H9 (cell line): Measurements from ENCODE around the gene BLACAT1. TPM values are rescaled to one million over a fixed set of nuclear protein-coding genes. Genes with fewer than 3 reads are reported as not detected.

Experiments used
- DNase-seq: peaks from one replicate; pipeline ENCODE4 v3.0.0-alpha.2; 2017
- H2AFZ ChIP-seq: one replicate; pipeline ENCODE4 v1.6.1; 2013; ENCODE audit warnings: mild to moderate bottlenecking, low read length, control low read depth, moderate library complexity
- H2AK5ac ChIP-seq: 2 replicates; pipeline ENCODE4 v1.6.1; 2013; ENCODE audit warnings: low read length, control low read depth, mixed read lengths; ENCODE audit not compliant: insufficient read length
- H2BK120ac ChIP-seq: one replicate; pipeline ENCODE4 v1.6.1; 2013; ENCODE audit warnings: low read depth, mild to moderate bottlenecking, low read length, control low read depth, inconsistent platforms; ENCODE audit not compliant: poor library complexity, severe bottlenecking
- H2BK12ac ChIP-seq: 2 replicates; pipeline ENCODE4 v1.6.1; 2013; ENCODE audit warnings: low read length, control low read depth, mixed read lengths, low read depth; ENCODE audit not compliant: insufficient read length
- H2BK15ac ChIP-seq: 2 replicates; pipeline ENCODE4 v1.6.1; 2013; ENCODE audit warnings: low read depth, low read length, control low read depth
- H2BK20ac ChIP-seq: one replicate; pipeline ENCODE4 v1.6.1; 2013; ENCODE audit warnings: low read depth, mild to moderate bottlenecking, low read length, control low read depth, inconsistent platforms; ENCODE audit not compliant: poor library complexity, severe bottlenecking
- H2BK5ac ChIP-seq: 2 replicates; pipeline ENCODE4 v1.6.1; 2013; ENCODE audit warnings: low read length, control low read depth, mixed read lengths; ENCODE audit not compliant: insufficient read length
- H3K14ac ChIP-seq: 2 replicates; pipeline ENCODE4 v1.6.1; 2013; ENCODE audit warnings: low read length, control low read depth; ENCODE audit not compliant: insufficient read depth
- H3K18ac ChIP-seq: 2 replicates; pipeline ENCODE4 v1.6.1; 2013; ENCODE audit warnings: low read depth, mild to moderate bottlenecking, mixed read lengths, low read length, control low read depth; ENCODE audit not compliant: insufficient read length
- H3K23ac ChIP-seq: 2 replicates; pipeline ENCODE4 v1.6.1; 2013; ENCODE audit warnings: low read length, control low read depth, mixed read lengths, low read depth; ENCODE audit not compliant: insufficient read length
- H3K23me2 ChIP-seq: 2 replicates; pipeline ENCODE4 v1.6.1; 2013; ENCODE audit warnings: low read depth, mild to moderate bottlenecking, mixed read lengths, low read length, control low read depth; ENCODE audit not compliant: insufficient read length, poor library complexity, severe bottlenecking
- H3K27ac ChIP-seq: 2 replicates; pipeline ENCODE4 v1.5.1; 2013; ENCODE audit warnings: low read length, control low read depth, mixed read lengths, low read depth; ENCODE audit not compliant: insufficient read length
- H3K27me3 ChIP-seq: 2 replicates; pipeline ENCODE4 v1.6.1; 2013; ENCODE audit warnings: low read length, control low read depth, inconsistent platforms; ENCODE audit not compliant: insufficient read depth
- H3K4ac ChIP-seq: 2 replicates; pipeline ENCODE4 v1.6.1; 2013; ENCODE audit warnings: low read depth, mild to moderate bottlenecking, control low read depth, inconsistent platforms, low read length, moderate library complexity
- H3K4me1 ChIP-seq: 2 replicates; pipeline ENCODE4 v1.6.1; 2013; ENCODE audit warnings: low read length, control low read depth, inconsistent platforms; ENCODE audit not compliant: insufficient read depth
- H3K4me2 ChIP-seq: 2 replicates; pipeline ENCODE4 v1.6.1; 2013; ENCODE audit warnings: low read length, control low read depth, mixed read lengths; ENCODE audit not compliant: insufficient read length, insufficient read depth
- H3K56ac ChIP-seq: 2 replicates; pipeline ENCODE4 v1.6.1; 2013; ENCODE audit warnings: low read depth, mild to moderate bottlenecking, mixed read lengths, low read length, control low read depth; ENCODE audit not compliant: insufficient read length
- H3K79me1 ChIP-seq: 2 replicates; pipeline ENCODE4 v1.6.1; 2013; ENCODE audit warnings: low read depth, mild to moderate bottlenecking, moderate library complexity, low read length, control low read depth, inconsistent platforms; ENCODE audit not compliant: insufficient read depth, poor library complexity, severe bottlenecking
- H3K79me2 ChIP-seq: 2 replicates; pipeline ENCODE4 v1.6.1; 2013; ENCODE audit warnings: low read length, control low read depth, inconsistent platforms; ENCODE audit not compliant: insufficient read depth
- H3K9ac ChIP-seq: 2 replicates; pipeline ENCODE4 v1.6.1; 2013; ENCODE audit warnings: low read length, control low read depth, mixed read lengths; ENCODE audit not compliant: insufficient read length; ENCODE audit errors: extremely low read depth
- H3K9me3 ChIP-seq: one replicate; pipeline ENCODE4 v1.6.1; 2013; ENCODE audit warnings: low read depth, low read length, inconsistent platforms; ENCODE audit not compliant: control insufficient read depth
- H3T11ph ChIP-seq: one replicate; pipeline ENCODE4 v1.6.1; 2013; ENCODE audit warnings: mild to moderate bottlenecking, low read length, control low read depth, inconsistent platforms
- H4K20me1 ChIP-seq: one replicate; pipeline ENCODE4 v1.6.1; 2013; ENCODE audit not compliant: control insufficient read depth, insufficient read length, insufficient read depth
- H4K5ac ChIP-seq: 2 replicates; pipeline ENCODE4 v1.6.1; 2013; ENCODE audit warnings: low read depth, mild to moderate bottlenecking, mixed read lengths, low read length, control low read depth; ENCODE audit not compliant: insufficient read length
- H4K8ac ChIP-seq: replicated peaks from 2 replicates; pipeline ENCODE4 v1.6.1; 2013; ENCODE audit warnings: low read length, control low read depth, mixed read lengths, low read depth; ENCODE audit not compliant: insufficient read length
- H4K91ac ChIP-seq: 2 replicates; pipeline ENCODE4 v1.6.1; 2013; ENCODE audit warnings: low read depth, mild to moderate bottlenecking, moderate library complexity, mixed read lengths, low read length, control low read depth; ENCODE audit not compliant: insufficient read length
- H3K27ac Mint-ChIP-seq, 3 experiments: 2 replicates in 2 of 3; 3 replicates in 1 of 3; pipeline ENCODE4 v1.8.0; 2020 to 2021; ENCODE audit warnings: mixed read lengths in 3 of 3, mild to moderate bottlenecking in 1 of 3, moderate library complexity in 1 of 3
- H3K27me3 Mint-ChIP-seq: 2 replicates; pipeline ENCODE4 v1.8.0; 2021; ENCODE audit warnings: low read depth, mild to moderate bottlenecking, moderate library complexity, mixed read lengths
- H3K36me3 Mint-ChIP-seq, 3 experiments: 2 replicates in 2 of 3; 3 replicates in 1 of 3; pipeline ENCODE4 v1.8.0; 2020 to 2021; ENCODE audit warnings: low read depth in 3 of 3, mixed read lengths in 3 of 3; ENCODE audit not compliant: insufficient read depth in 1 of 3
- H3K4me1 Mint-ChIP-seq, 2 experiments: 2 replicates each; pipeline ENCODE4 v1.8.0; 2020; ENCODE audit warnings: mixed read lengths in 2 of 2
- H3K4me3 Mint-ChIP-seq, 2 experiments: 2 replicates in 1 of 2; 3 replicates in 1 of 2; pipeline ENCODE4 v1.8.0; 2020 to 2021; ENCODE audit warnings: mild to moderate bottlenecking in 2 of 2, mixed read lengths in 2 of 2, moderate library complexity in 1 of 2
- H3K9me3 Mint-ChIP-seq, 2 experiments: 2 replicates in 1 of 2; 3 replicates in 1 of 2; pipeline ENCODE4 v1.8.0; 2020; ENCODE audit warnings: mild to moderate bottlenecking in 2 of 2, mixed read lengths in 2 of 2, moderate library complexity in 1 of 2
- WGBS: extraction: QIAGEN DNeasy Blood & Tissue Kit; methylation state at CpG from one replicate; pipeline ENCODE4 v1.1.7; 2013; ENCODE audit warnings: missing lambda C conversion rate, low lambda C conversion rate, mixed read lengths; ENCODE audit not compliant: insufficient read length; ENCODE audit errors: extremely low coverage; 5-methylcytosine and 5-hydroxymethylcytosine counted together
- total RNA-seq: library from RNA; stranded (reverse); gene quantifications from 2 replicates; pipeline ENCODE4 v1.2.1, GENCODE V29; 2021
- TF ChIP-seq, protein P1 (sequence below): fragments of 200-600 bp; sonication (generic); conservative IDR thresholded peaks from 3 replicates; pipeline ENCODE4 v1.8.0; 2021; ENCODE audit warnings: antibody characterized with exemption, mild to moderate bottlenecking

The BLACAT1 gene
- total RNA-seq, 1 experiment from 2014 or later, result 4.0 TPM

DNA sequence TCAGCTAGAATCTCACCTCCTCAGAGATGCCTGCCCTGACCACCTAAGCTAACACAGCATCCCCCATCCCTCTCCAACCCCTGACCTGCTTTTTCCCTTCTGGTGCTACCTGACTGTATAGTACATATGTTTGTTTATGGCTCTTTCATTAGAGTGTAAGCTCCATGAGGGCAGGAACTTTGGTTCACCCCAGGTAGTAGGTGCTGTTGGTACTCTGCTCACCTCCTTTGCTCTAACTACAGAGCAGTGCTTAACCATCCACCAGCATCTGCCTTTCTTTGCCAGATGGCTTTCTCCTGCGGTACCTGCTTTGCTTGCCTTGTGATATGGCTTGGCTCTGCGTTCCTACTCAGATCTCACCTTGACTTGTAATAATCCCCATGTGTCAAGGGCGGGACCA lies 18.7 kb upstream of the BLACAT1 start:
- Histone ChIP-seq H3K27me3 (no peaks in the 10 kb centered on the region), H2AFZ (no peak overlapping the region), H3T11ph (no peak overlapping the region), H3K4me2 (no peak overlapping the region), H3K23me2 (no peaks in the 10 kb centered on the region), H3K18ac (no peak overlapping the region), H3K27ac (no peak overlapping the region), H2BK5ac (no peak overlapping the region), H3K79me2 (no peaks in the 10 kb centered on the region), H4K91ac (no peak overlapping the region), H2BK15ac (no peak overlapping the region), H3K9ac (no peak overlapping the region), H2BK12ac (no peak overlapping the region), H2BK120ac (no peak overlapping the region), H4K8ac (no peak overlapping the region), H3K4me1 (no peaks in the 10 kb centered on the region), H4K5ac (no peak overlapping the region), H3K4ac (no peak overlapping the region), H2BK20ac (no peak overlapping the region), H3K9me3 (no peaks in the 10 kb centered on the region), H4K20me1 (peaks cover 2% of the 10 kb centered on the region), H2AK5ac (no peak overlapping the region), H3K79me1 (no peaks in the 10 kb centered on the region), H3K23ac (no peak overlapping the region), H3K14ac (no peak overlapping the region), H3K56ac (no peak overlapping the region)
- TF ChIP-seq, protein P1, sequence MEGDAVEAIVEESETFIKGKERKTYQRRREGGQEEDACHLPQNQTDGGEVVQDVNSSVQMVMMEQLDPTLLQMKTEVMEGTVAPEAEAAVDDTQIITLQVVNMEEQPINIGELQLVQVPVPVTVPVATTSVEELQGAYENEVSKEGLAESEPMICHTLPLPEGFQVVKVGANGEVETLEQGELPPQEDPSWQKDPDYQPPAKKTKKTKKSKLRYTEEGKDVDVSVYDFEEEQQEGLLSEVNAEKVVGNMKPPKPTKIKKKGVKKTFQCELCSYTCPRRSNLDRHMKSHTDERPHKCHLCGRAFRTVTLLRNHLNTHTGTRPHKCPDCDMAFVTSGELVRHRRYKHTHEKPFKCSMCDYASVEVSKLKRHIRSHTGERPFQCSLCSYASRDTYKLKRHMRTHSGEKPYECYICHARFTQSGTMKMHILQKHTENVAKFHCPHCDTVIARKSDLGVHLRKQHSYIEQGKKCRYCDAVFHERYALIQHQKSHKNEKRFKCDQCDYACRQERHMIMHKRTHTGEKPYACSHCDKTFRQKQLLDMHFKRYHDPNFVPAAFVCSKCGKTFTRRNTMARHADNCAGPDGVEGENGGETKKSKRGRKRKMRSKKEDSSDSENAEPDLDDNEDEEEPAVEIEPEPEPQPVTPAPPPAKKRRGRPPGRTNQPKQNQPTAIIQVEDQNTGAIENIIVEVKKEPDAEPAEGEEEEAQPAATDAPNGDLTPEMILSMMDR, result no peak
- Mint-ChIP-seq H3K27me3 (peaks cover 43% of the 10 kb centered on the region), H3K4me1 (peaks cover 32 to 35% of the 10 kb centered on the region in 2 experiments), H3K36me3 (peaks cover 0 to 11% (median 5%) of the 10 kb centered on the region in 3 experiments; a peak in 3 of 7 replicates), H3K9me3 (peaks cover 11 to 14% of the 10 kb centered on the region in 2 experiments), H3K27ac (no peak overlapping the region), H3K4me3 (no peak overlapping the region)
- WGBS, result no CpG with 5 or more reads among the region's 3 CpGs
- no peak for DNase-seq
